H9 (cell line): ENCODE results near the gene TCAF1. TPM values are rescaled to one million over a fixed set of nuclear protein-coding genes. Genes with fewer than 3 reads are reported as not detected.
A peak's percentile ranks its signal among the peaks of the same experiment; 100 is the strongest.

Experiments
- DNase-seq: peaks from one replicate; pipeline ENCODE4 v3.0.0-alpha.2; 2017
- H2AFZ ChIP-seq: one replicate; pipeline ENCODE4 v1.6.1; 2013; ENCODE audit warnings: mild to moderate bottlenecking, low read length, control low read depth, moderate library complexity
- H2AK5ac ChIP-seq: 2 replicates; pipeline ENCODE4 v1.6.1; 2013; ENCODE audit warnings: low read length, control low read depth, mixed read lengths; ENCODE audit not compliant: insufficient read length
- H2BK120ac ChIP-seq: one replicate; pipeline ENCODE4 v1.6.1; 2013; ENCODE audit warnings: low read depth, mild to moderate bottlenecking, low read length, control low read depth, inconsistent platforms; ENCODE audit not compliant: poor library complexity, severe bottlenecking
- H2BK12ac ChIP-seq: 2 replicates; pipeline ENCODE4 v1.6.1; 2013; ENCODE audit warnings: low read length, control low read depth, mixed read lengths, low read depth; ENCODE audit not compliant: insufficient read length
- H2BK15ac ChIP-seq: 2 replicates; pipeline ENCODE4 v1.6.1; 2013; ENCODE audit warnings: low read depth, low read length, control low read depth
- H2BK20ac ChIP-seq: one replicate; pipeline ENCODE4 v1.6.1; 2013; ENCODE audit warnings: low read depth, mild to moderate bottlenecking, low read length, control low read depth, inconsistent platforms; ENCODE audit not compliant: poor library complexity, severe bottlenecking
- H2BK5ac ChIP-seq: 2 replicates; pipeline ENCODE4 v1.6.1; 2013; ENCODE audit warnings: low read length, control low read depth, mixed read lengths; ENCODE audit not compliant: insufficient read length
- H3K14ac ChIP-seq: 2 replicates; pipeline ENCODE4 v1.6.1; 2013; ENCODE audit warnings: low read length, control low read depth; ENCODE audit not compliant: insufficient read depth
- H3K18ac ChIP-seq: 2 replicates; pipeline ENCODE4 v1.6.1; 2013; ENCODE audit warnings: low read depth, mild to moderate bottlenecking, mixed read lengths, low read length, control low read depth; ENCODE audit not compliant: insufficient read length
- H3K23ac ChIP-seq: 2 replicates; pipeline ENCODE4 v1.6.1; 2013; ENCODE audit warnings: low read length, control low read depth, mixed read lengths, low read depth; ENCODE audit not compliant: insufficient read length
- H3K23me2 ChIP-seq: 2 replicates; pipeline ENCODE4 v1.6.1; 2013; ENCODE audit warnings: low read depth, mild to moderate bottlenecking, mixed read lengths, low read length, control low read depth; ENCODE audit not compliant: insufficient read length, poor library complexity, severe bottlenecking
- H3K27ac ChIP-seq: 2 replicates; pipeline ENCODE4 v1.5.1; 2013; ENCODE audit warnings: low read length, control low read depth, mixed read lengths, low read depth; ENCODE audit not compliant: insufficient read length
- H3K27me3 ChIP-seq: 2 replicates; pipeline ENCODE4 v1.6.1; 2013; ENCODE audit warnings: low read length, control low read depth, inconsistent platforms; ENCODE audit not compliant: insufficient read depth
- H3K4ac ChIP-seq: 2 replicates; pipeline ENCODE4 v1.6.1; 2013; ENCODE audit warnings: low read depth, mild to moderate bottlenecking, control low read depth, inconsistent platforms, low read length, moderate library complexity
- H3K4me1 ChIP-seq: 2 replicates; pipeline ENCODE4 v1.6.1; 2013; ENCODE audit warnings: low read length, control low read depth, inconsistent platforms; ENCODE audit not compliant: insufficient read depth
- H3K4me2 ChIP-seq: 2 replicates; pipeline ENCODE4 v1.6.1; 2013; ENCODE audit warnings: low read length, control low read depth, mixed read lengths; ENCODE audit not compliant: insufficient read length, insufficient read depth
- H3K56ac ChIP-seq: 2 replicates; pipeline ENCODE4 v1.6.1; 2013; ENCODE audit warnings: low read depth, mild to moderate bottlenecking, mixed read lengths, low read length, control low read depth; ENCODE audit not compliant: insufficient read length
- H3K79me1 ChIP-seq: 2 replicates; pipeline ENCODE4 v1.6.1; 2013; ENCODE audit warnings: low read depth, mild to moderate bottlenecking, moderate library complexity, low read length, control low read depth, inconsistent platforms; ENCODE audit not compliant: insufficient read depth, poor library complexity, severe bottlenecking
- H3K79me2 ChIP-seq: 2 replicates; pipeline ENCODE4 v1.6.1; 2013; ENCODE audit warnings: low read length, control low read depth, inconsistent platforms; ENCODE audit not compliant: insufficient read depth
- H3K9ac ChIP-seq: 2 replicates; pipeline ENCODE4 v1.6.1; 2013; ENCODE audit warnings: low read length, control low read depth, mixed read lengths; ENCODE audit not compliant: insufficient read length; ENCODE audit errors: extremely low read depth
- H3K9me3 ChIP-seq: one replicate; pipeline ENCODE4 v1.6.1; 2013; ENCODE audit warnings: low read depth, low read length, inconsistent platforms; ENCODE audit not compliant: control insufficient read depth
- H3T11ph ChIP-seq: one replicate; pipeline ENCODE4 v1.6.1; 2013; ENCODE audit warnings: mild to moderate bottlenecking, low read length, control low read depth, inconsistent platforms
- H4K20me1 ChIP-seq: one replicate; pipeline ENCODE4 v1.6.1; 2013; ENCODE audit not compliant: control insufficient read depth, insufficient read length, insufficient read depth
- H4K5ac ChIP-seq: 2 replicates; pipeline ENCODE4 v1.6.1; 2013; ENCODE audit warnings: low read depth, mild to moderate bottlenecking, mixed read lengths, low read length, control low read depth; ENCODE audit not compliant: insufficient read length
- H4K8ac ChIP-seq: replicated peaks from 2 replicates; pipeline ENCODE4 v1.6.1; 2013; ENCODE audit warnings: low read length, control low read depth, mixed read lengths, low read depth; ENCODE audit not compliant: insufficient read length
- H4K91ac ChIP-seq: 2 replicates; pipeline ENCODE4 v1.6.1; 2013; ENCODE audit warnings: low read depth, mild to moderate bottlenecking, moderate library complexity, mixed read lengths, low read length, control low read depth; ENCODE audit not compliant: insufficient read length
- H3K27ac Mint-ChIP-seq, 3 experiments: 2 replicates in 2 of 3; 3 replicates in 1 of 3; pipeline ENCODE4 v1.8.0; 2020 to 2021; ENCODE audit warnings: mixed read lengths in 3 of 3, mild to moderate bottlenecking in 1 of 3, moderate library complexity in 1 of 3
- H3K27me3 Mint-ChIP-seq: 2 replicates; pipeline ENCODE4 v1.8.0; 2021; ENCODE audit warnings: low read depth, mild to moderate bottlenecking, moderate library complexity, mixed read lengths
- H3K36me3 Mint-ChIP-seq, 3 experiments: 2 replicates in 2 of 3; 3 replicates in 1 of 3; pipeline ENCODE4 v1.8.0; 2020 to 2021; ENCODE audit warnings: low read depth in 3 of 3, mixed read lengths in 3 of 3; ENCODE audit not compliant: insufficient read depth in 1 of 3
- H3K4me1 Mint-ChIP-seq, 2 experiments: 2 replicates each; pipeline ENCODE4 v1.8.0; 2020; ENCODE audit warnings: mixed read lengths in 2 of 2
- H3K4me3 Mint-ChIP-seq, 2 experiments: 2 replicates in 1 of 2; 3 replicates in 1 of 2; pipeline ENCODE4 v1.8.0; 2020 to 2021; ENCODE audit warnings: mild to moderate bottlenecking in 2 of 2, mixed read lengths in 2 of 2, moderate library complexity in 1 of 2
- H3K9me3 Mint-ChIP-seq, 2 experiments: 2 replicates in 1 of 2; 3 replicates in 1 of 2; pipeline ENCODE4 v1.8.0; 2020; ENCODE audit warnings: mild to moderate bottlenecking in 2 of 2, mixed read lengths in 2 of 2, moderate library complexity in 1 of 2
- CTCF ChIP-seq: fragments of 200-600 bp; sonication (generic); conservative IDR thresholded peaks from 3 replicates; pipeline ENCODE4 v1.8.0; 2021; ENCODE audit warnings: antibody characterized with exemption, mild to moderate bottlenecking
- WGBS: extraction: QIAGEN DNeasy Blood & Tissue Kit; methylation state at CpG from one replicate; pipeline ENCODE4 v1.1.7; 2013; ENCODE audit warnings: missing lambda C conversion rate, low lambda C conversion rate, mixed read lengths; ENCODE audit not compliant: insufficient read length; ENCODE audit errors: extremely low coverage; 5-methylcytosine and 5-hydroxymethylcytosine counted together
- long read RNA-seq: library from polyadenylated mRNA; unstranded; transcript quantifications from one replicate; pipeline ENCODE4 v2.0.0, GENCODE V29; 2020
- total RNA-seq: library from RNA; stranded (reverse); gene quantifications from 2 replicates; pipeline ENCODE4 v1.2.1, GENCODE V29; 2021

The TCAF1 gene
- total RNA-seq, result 43.9 and 46.8 TPM in 2 replicates
- long read RNA-seq, full-length matches to known transcripts, result 104 of 246 reads
- long read RNA-seq, partial matches to known transcripts, result 30 of 246 reads
- long read RNA-seq, other reads (novel, unspliced or antisense), result 112 of 246 reads

- H3K27ac Mint-ChIP-seq, result peak within 1 kb of the TSS; percentile 95 to 100 (median 99)
- no peaks in the 10 kb centered on the region for H3K79me1 ChIP-seq
- peak within 1 kb of the TSS; percentile 59 for H4K91ac ChIP-seq
- H2AK5ac ChIP-seq, result no peak within 1 kb of the TSS
- H4K5ac ChIP-seq, result peak within 1 kb of the TSS; percentile 70
- H3K23me2 ChIP-seq, result peaks cover 7% of the 10 kb centered on the region
- peaks cover 5% of the 10 kb centered on the region; the same call in 1 of the 2 replicates for H3K4me1 ChIP-seq
- no peak within 1 kb of the TSS for H4K8ac ChIP-seq
- no peak within 1 kb of the TSS for H3K23ac ChIP-seq
- no peak within 1 kb of the TSS for H2BK15ac ChIP-seq
- TF ChIP-seq CTCF, result peak; percentile 48; the same call in 2 of the 3 replicates
- peaks cover 9% of the 10 kb centered on the region for H3K27me3 Mint-ChIP-seq
- no peaks in the 10 kb centered on the region for H3K27me3 ChIP-seq
- peaks cover 0 to 4% (median 0%) of the 10 kb centered on the region in 3 experiments; a peak in 2 of 7 replicates for H3K36me3 Mint-ChIP-seq
- peak within 1 kb of the TSS; percentile 99 for H3K18ac ChIP-seq
- H2BK20ac ChIP-seq, result no peak within 1 kb of the TSS
- peak within 1 kb of the TSS; percentile 99 for H3K4me2 ChIP-seq
- peak within 1 kb of the TSS; percentile 92 for H3K9ac ChIP-seq
- peak within 1 kb of the TSS; percentile 80 for H2BK12ac ChIP-seq
- peaks cover 17% of the 10 kb centered on the region; the same call in 1 of the 2 replicates for H3K79me2 ChIP-seq
- H3K14ac ChIP-seq, result peak within 1 kb of the TSS; percentile 99
- H2AFZ ChIP-seq, result no peak within 1 kb of the TSS
- H3K27ac ChIP-seq, result peak within 1 kb of the TSS; percentile 75
- peak within 1 kb of the TSS; percentile 81 for H2BK5ac ChIP-seq
- peak; percentile 96 for DNase-seq
- H3K4ac ChIP-seq, result no peak within 1 kb of the TSS
- H4K20me1 ChIP-seq, result no peaks in the 10 kb centered on the region
- no peaks in the 10 kb centered on the region for H3K9me3 ChIP-seq
- H3K4me3 Mint-ChIP-seq, result peak within 1 kb of the TSS; percentile 92 to 98
- H3T11ph ChIP-seq, result no peak within 1 kb of the TSS
- H3K4me1 Mint-ChIP-seq, result peaks cover 62 to 64% of the 10 kb centered on the region in 2 experiments
- H3K9me3 Mint-ChIP-seq, result no peaks in the 10 kb centered on the region; a peak in 1 of 5 replicates
- no peak within 1 kb of the TSS for H3K56ac ChIP-seq
- WGBS, result no CpG with 5 or more reads among the region's 50 CpGs
- no peak within 1 kb of the TSS for H2BK120ac ChIP-seq
These were observed at the start of gene TCAF1 for GRCh38 chr7:143901668-143902331. Gene TCAF1, minus strand, starts transcription at chr7:143902176. Its CDS starts 25,568 bp downstream, at chr7:143876608.
